Prostate gland (tissue), 2 donors: ENCODE measurements around the gene DDX51. TPM values are rescaled to one million over a fixed set of nuclear protein-coding genes. Genes with fewer than 3 reads are reported as not detected.

Experiments used
- DNase-seq: peaks from one replicate; pipeline ENCODE4 v3.0.0-alpha.2; 2019; ENCODE audit warnings: low spot score
- H3K27ac ChIP-seq, 2 donors: fragments of 200-600 bp; sonication (generic); 2 replicates each; pipeline ENCODE4 v1.5.1; 2017 to 2019
- H3K27me3 ChIP-seq: fragments of 200-600 bp; sonication (generic); replicated peaks from 2 replicates; pipeline ENCODE4 v1.5.1; 2019; ENCODE audit not compliant: insufficient read depth
- H3K36me3 ChIP-seq, 2 donors: fragments of 200-600 bp; sonication (generic); 1 replicate in 1 of 2; 2 replicates in 1 of 2; pipeline versions ENCODE4 v1.5.1 to v1.8.1; 2017 to 2019
- H3K4me1 ChIP-seq: fragments of 200-600 bp; sonication (generic); replicated peaks from 2 replicates; pipeline ENCODE4 v1.5.1; 2019
- H3K4me3 ChIP-seq, 2 donors: fragments of 200-600 bp; sonication (generic); 2 replicates each; pipeline ENCODE4 v1.5.1; 2017 to 2019
- H3K9me3 ChIP-seq: fragments of 200-600 bp; sonication (generic); 2 replicates; pipeline ENCODE4 v1.5.1; 2017
- POLR2A ChIP-seq: fragments of 450-650 bp; IDR thresholded peaks from one replicate; pipeline ENCODE4 v1.6.1; 2016; ENCODE audit warnings: antibody characterized with exemption, mild to moderate bottlenecking
- POLR2AphosphoS5 ChIP-seq: sonication (generic); formaldehyde crosslinking; IDR thresholded peaks from one replicate; pipeline ENCODE4 v1.6.1; 2017; ENCODE audit warnings: antibody characterized with exemption
- WGBS: methylation state at CpG from one replicate; pipeline ENCODE4 v1.1.5; 2018; 5-methylcytosine and 5-hydroxymethylcytosine counted together
- intact Hi-C: fragments of 100-400 bp; cut with DNase I; formaldehyde crosslinking; loops from one replicate; pipeline ENCODE4 v1.14.2; 2022
- total RNA-seq, 2 donors: library from RNA; depleted of rRNA; stranded (reverse); fragments of >200 nt; gene quantifications; one replicate each; pipeline ENCODE4 v1.1.0, GENCODE V29; 2016
- TF ChIP-seq, protein P1 (sequence below), 4 experiments: fragments of 200-600 bp in 2 of 4; fragments of 450-650 bp in 2 of 4; sonication (generic) in 2 of 4; IDR thresholded peaks; 1 replicate in 3 of 4; 2 replicates in 1 of 4; pipeline ENCODE4 v1.5.1; 2016 to 2019; ENCODE audit warnings: antibody characterized with exemption in 4 of 4, mild to moderate bottlenecking in 2 of 4, moderate library complexity in 2 of 4

Gene DDX51
- total RNA-seq, 2 donors from 2014 or later, result 12.7 to 29.0 TPM

DNA sequence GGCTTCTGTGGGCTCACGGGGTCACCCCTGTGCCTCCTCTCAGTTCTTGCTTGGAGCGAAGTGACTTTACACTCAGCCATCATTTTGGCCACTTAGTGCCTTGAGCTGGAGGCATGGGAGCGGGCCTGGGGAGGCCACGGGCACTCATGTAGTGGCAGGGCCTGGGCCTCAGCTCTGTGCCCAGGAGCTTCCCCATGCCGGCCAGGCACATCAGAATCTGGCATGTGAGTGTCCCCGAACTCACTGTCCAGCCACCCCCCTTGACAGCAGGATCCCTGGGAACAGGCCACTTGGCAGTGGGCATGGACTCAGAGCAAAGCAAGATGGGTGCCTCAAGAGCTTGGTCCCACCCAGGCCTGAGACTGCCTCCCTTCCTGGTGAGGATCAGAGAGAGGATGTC is 29.5 kb downstream of the DDX51 start:
- intact Hi-C loops, result no loop called here
- Histone ChIP-seq H3K4me3 (no peak overlapping the region), H3K9me3 (no peaks in the 10 kb centered on the region), H3K36me3 (no peaks in the 10 kb centered on the region), H3K4me1 (no peaks in the 10 kb centered on the region), H3K27ac (no peak overlapping the region), H3K27me3 (no peaks in the 10 kb centered on the region)
- TF ChIP-seq POLR2A, result no peak
- TF ChIP-seq, protein P1, sequence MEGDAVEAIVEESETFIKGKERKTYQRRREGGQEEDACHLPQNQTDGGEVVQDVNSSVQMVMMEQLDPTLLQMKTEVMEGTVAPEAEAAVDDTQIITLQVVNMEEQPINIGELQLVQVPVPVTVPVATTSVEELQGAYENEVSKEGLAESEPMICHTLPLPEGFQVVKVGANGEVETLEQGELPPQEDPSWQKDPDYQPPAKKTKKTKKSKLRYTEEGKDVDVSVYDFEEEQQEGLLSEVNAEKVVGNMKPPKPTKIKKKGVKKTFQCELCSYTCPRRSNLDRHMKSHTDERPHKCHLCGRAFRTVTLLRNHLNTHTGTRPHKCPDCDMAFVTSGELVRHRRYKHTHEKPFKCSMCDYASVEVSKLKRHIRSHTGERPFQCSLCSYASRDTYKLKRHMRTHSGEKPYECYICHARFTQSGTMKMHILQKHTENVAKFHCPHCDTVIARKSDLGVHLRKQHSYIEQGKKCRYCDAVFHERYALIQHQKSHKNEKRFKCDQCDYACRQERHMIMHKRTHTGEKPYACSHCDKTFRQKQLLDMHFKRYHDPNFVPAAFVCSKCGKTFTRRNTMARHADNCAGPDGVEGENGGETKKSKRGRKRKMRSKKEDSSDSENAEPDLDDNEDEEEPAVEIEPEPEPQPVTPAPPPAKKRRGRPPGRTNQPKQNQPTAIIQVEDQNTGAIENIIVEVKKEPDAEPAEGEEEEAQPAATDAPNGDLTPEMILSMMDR (IDR thresholded peaks at IDR 0.05), result no peak
- no peak for TF ChIP-seq POLR2AphosphoS5
- 94% methylated on average over 6 of the region's 6 CpGs for WGBS
- DNase-seq, result no peak

DNA sequence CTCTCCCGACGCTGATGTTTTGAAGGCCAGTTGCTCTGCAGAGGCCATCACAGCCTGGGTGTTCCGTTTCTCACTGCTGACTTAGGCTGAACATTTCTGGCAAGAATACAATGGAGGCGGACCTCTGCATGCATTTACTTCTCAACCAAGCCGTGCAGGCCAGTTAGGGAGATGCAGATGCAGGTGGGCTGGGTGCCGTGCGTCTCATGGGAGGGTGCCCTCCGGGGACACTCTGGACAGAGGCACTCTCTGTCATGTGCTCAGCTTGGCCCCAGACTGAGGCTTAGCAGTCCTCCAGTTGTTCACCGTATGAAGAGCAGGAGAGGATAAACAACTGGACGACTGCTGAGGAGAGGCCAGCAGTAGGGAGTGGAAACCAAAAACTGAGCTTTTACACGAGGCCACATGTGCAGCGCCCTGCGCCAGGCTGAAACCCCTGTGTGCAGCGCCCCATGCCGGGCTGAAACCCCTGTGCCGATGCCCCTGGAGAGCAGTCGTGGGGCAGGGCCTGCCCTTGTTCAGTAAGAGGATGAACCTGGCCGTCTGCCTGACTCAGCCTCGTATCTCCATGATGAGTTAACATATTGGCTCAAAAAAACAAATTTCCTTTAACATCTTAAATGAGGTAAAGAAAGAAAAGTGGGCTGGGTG is 32.3 kb downstream of the DDX51 start:
- WGBS, result 88% methylated on average over 19 of the region's 19 CpGs
- Histone ChIP-seq H3K9me3 (no peaks in the 10 kb centered on the region), H3K27me3 (no peaks in the 10 kb centered on the region), H3K27ac (no peak overlapping the region), H3K4me1 (no peaks in the 10 kb centered on the region), H3K4me3 (no peak overlapping the region), H3K36me3 (no peaks in the 10 kb centered on the region)
- no peak for DNase-seq
- TF ChIP-seq POLR2A, result no peak
- TF ChIP-seq, protein P1 (IDR thresholded peaks at IDR 0.05), result no peak
- TF ChIP-seq POLR2AphosphoS5, result no peak
- intact Hi-C loops, result no loop called here

DNA sequence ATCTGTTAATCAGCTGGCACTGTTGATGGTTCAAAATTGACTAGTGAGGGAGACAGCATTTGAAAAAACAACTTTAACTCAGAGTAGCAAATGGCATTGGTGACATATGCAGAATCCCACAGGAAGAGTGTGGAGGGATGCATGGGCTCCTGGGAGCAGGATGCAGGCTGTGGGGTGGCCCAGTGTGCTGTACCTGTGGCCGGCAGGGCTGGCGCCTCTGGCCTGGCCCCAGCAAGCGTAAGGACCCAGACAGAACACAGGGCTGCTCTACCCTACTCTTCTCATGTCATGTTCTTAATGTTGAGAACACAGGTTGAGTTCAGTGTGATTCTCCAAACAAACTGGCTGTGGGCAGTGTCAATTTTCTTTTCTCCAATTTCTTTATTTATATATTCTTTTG is 33.4 kb downstream of the DDX51 start:
- H3K27ac ChIP-seq, result no peak overlapping the region
- H3K9me3 ChIP-seq, result no peaks in the 10 kb centered on the region
- DNase-seq, result no peak
- intact Hi-C loops, result no loop called here
- TF ChIP-seq POLR2AphosphoS5 (no peak), POLR2A (no peak)
- TF ChIP-seq, protein P1 (IDR thresholded peaks at IDR 0.05), result no peak
- no peaks in the 10 kb centered on the region for H3K4me1 ChIP-seq
- no peak overlapping the region for H3K4me3 ChIP-seq
- no peaks in the 10 kb centered on the region for H3K36me3 ChIP-seq
- no peaks in the 10 kb centered on the region for H3K27me3 ChIP-seq
- WGBS, result 95% methylated on average over 3 of the region's 3 CpGs

DNA sequence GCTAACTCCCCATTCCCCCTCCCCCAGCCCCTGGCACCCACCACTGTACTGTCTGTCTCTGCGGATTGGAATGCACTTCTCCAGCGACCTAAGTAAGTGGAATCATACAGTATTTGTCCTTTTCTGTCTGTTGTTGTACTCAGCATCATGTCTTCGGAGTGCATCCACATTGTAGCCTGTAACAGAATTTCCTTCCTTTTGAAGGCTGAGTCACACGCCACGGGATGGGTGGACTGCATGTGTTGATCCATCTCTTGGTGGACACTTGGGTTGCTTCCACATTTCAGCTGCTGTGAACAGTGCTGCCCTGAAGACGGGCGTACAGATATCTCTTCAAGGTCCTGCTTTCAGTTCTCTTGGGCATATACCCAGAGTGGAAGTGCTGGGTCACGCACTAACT is 34.4 kb downstream of the DDX51 start:
- Histone ChIP-seq H3K36me3 (no peaks in the 10 kb centered on the region), H3K4me1 (no peaks in the 10 kb centered on the region), H3K27ac (no peak overlapping the region), H3K9me3 (no peaks in the 10 kb centered on the region), H3K27me3 (no peaks in the 10 kb centered on the region), H3K4me3 (no peak overlapping the region)
- intact Hi-C loops, result no loop called here
- DNase-seq, result no peak
- 91% methylated on average over 8 of the region's 8 CpGs for WGBS
- TF ChIP-seq POLR2AphosphoS5 (no peak), POLR2A (no peak)
- TF ChIP-seq, protein P1 (IDR thresholded peaks at IDR 0.05), result no peak

DNA sequence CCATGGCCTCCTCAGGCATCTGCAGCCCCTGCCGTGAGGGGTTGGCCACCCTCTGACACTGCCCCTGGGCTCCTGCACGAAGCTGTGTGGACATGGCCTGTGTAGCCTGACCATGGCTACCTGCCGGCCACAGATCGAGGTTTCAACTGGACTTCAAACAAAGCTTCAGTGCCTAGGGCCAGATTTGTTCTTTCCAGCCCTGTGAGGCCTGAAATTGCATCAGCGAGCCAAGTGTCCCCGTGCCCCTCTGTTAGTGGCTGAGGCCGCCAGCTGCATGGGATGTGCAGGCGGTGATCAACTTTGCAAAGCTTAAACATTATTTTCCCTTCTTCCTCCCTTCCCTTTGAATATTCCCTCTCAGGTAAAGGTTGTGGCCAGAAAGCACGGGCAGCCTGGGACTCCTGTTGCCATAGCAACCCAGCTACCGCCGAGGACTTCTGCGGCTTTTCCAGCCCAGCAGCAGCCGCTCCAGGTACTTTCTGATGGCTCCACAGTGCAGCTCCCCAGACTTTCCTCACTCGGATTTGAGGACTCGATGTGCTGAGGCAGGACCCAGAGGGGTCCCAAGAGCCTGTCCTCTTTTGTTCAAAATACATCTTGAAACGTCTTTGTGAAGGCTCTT is 35.8 kb downstream of the DDX51 start:
- H3K4me1 ChIP-seq, result no peaks in the 10 kb centered on the region
- no peaks in the 10 kb centered on the region for H3K9me3 ChIP-seq
- no peak for DNase-seq
- H3K4me3 ChIP-seq, result no peak overlapping the region
- WGBS, result 74% methylated on average over 16 of the region's 16 CpGs
- no peaks in the 10 kb centered on the region for H3K27me3 ChIP-seq
- H3K27ac ChIP-seq, result no peak overlapping the region
- no peaks in the 10 kb centered on the region for H3K36me3 ChIP-seq
- TF ChIP-seq, protein P1 (IDR thresholded peaks at IDR 0.05), result no peak
- TF ChIP-seq POLR2AphosphoS5, result no peak
- no peak for TF ChIP-seq POLR2A
- intact Hi-C loops, result no loop called here
